ENCODE results near the gene RGS7. TPM values are rescaled to one million over a fixed set of nuclear protein-coding genes. Genes with fewer than 3 reads are reported as not detected.

The RGS7 gene
- total RNA-seq, 1 donor from 2014 or later, result not detected

GRCh38 chr1:241332987-241333386 is 24.0 kb downstream of the RGS7 start:
- Histone ChIP-seq H3K27ac (no peak overlapping the region), H3K4me1 (no peaks in the 10 kb centered on the region), H3K9me3 (no peaks in the 10 kb centered on the region), H3K36me3 (no peaks in the 10 kb centered on the region), H3K27me3 (no peaks in the 10 kb centered on the region), H3K4me3 (no peak overlapping the region)
- TF ChIP-seq CTCF (IDR thresholded peaks at IDR 0.05), result no peak
- TF ChIP-seq POLR2A (IDR thresholded peaks at IDR 0.05), result no peak
- no peak for TF ChIP-seq POLR2AphosphoS5 (IDR thresholded peaks at IDR 0.05; ENCODE audit: insufficient read depth in 1 of 2, low read depth in 1 of 2)
- no peak for DNase-seq (ENCODE audit: extremely low spot score in 2 of 2)
- intact Hi-C loops (cut with DNase I), result no loop called here

- Histone ChIP-seq H3K27ac (no peak overlapping the region), H3K27me3 (no peaks in the 10 kb centered on the region), H3K36me3 (no peaks in the 10 kb centered on the region), H3K4me3 (no peak overlapping the region), H3K4me1 (no peaks in the 10 kb centered on the region), H3K9me3 (no peaks in the 10 kb centered on the region)
- no peak for TF ChIP-seq POLR2AphosphoS5 (IDR thresholded peaks at IDR 0.05; ENCODE audit: insufficient read depth in 1 of 2, low read depth in 1 of 2)
- TF ChIP-seq POLR2A (IDR thresholded peaks at IDR 0.05), result no peak
- TF ChIP-seq CTCF (IDR thresholded peaks at IDR 0.05), result no peak
- DNase-seq (ENCODE audit: extremely low spot score in 2 of 2), result no peak
- intact Hi-C loops (cut with DNase I), result no loop called here
These were observed 25.0 kb downstream of the RGS7 start for GRCh38 chr1:241332037-241332409.

GRCh38 chr1:241331328-241332036 is 25.5 kb downstream of the RGS7 start:
- TF ChIP-seq CTCF (IDR thresholded peaks at IDR 0.05) (no peak), POLR2AphosphoS5 (IDR thresholded peaks at IDR 0.05; ENCODE audit: insufficient read depth in 1 of 2, low read depth in 1 of 2) (no peak), POLR2A (IDR thresholded peaks at IDR 0.05) (no peak)
- no peak overlapping the region for H3K4me3 ChIP-seq
- no peaks in the 10 kb centered on the region for H3K27me3 ChIP-seq
- intact Hi-C loops (cut with DNase I), result no loop called here
- DNase-seq (ENCODE audit: extremely low spot score in 2 of 2), result no peak
- no peaks in the 10 kb centered on the region for H3K4me1 ChIP-seq
- H3K9me3 ChIP-seq, result no peaks in the 10 kb centered on the region
- no peaks in the 10 kb centered on the region for H3K36me3 ChIP-seq
- H3K27ac ChIP-seq, result no peak overlapping the region

- H3K36me3 ChIP-seq, result no peaks in the 10 kb centered on the region
- no peaks in the 10 kb centered on the region for H3K27me3 ChIP-seq
- DNase-seq (ENCODE audit: extremely low spot score in 2 of 2), result no peak
- intact Hi-C loops (cut with DNase I), result no loop called here
- no peaks in the 10 kb centered on the region for H3K4me1 ChIP-seq
- no peak overlapping the region for H3K27ac ChIP-seq
- H3K9me3 ChIP-seq, result no peaks in the 10 kb centered on the region
- no peak overlapping the region for H3K4me3 ChIP-seq
- no peak for TF ChIP-seq CTCF (IDR thresholded peaks at IDR 0.05)
These were observed 26.2 kb downstream of the RGS7 start for GRCh38 chr1:241330619-241331327.

- intact Hi-C loops (cut with DNase I), result no loop called here
- no peaks in the 10 kb centered on the region for H3K36me3 ChIP-seq
- no peak overlapping the region for H3K27ac ChIP-seq
- H3K27me3 ChIP-seq, result no peaks in the 10 kb centered on the region
- H3K4me1 ChIP-seq, result no peaks in the 10 kb centered on the region
- H3K4me3 ChIP-seq, result no peak overlapping the region
- TF ChIP-seq CTCF (IDR thresholded peaks at IDR 0.05) (no peak), POLR2AphosphoS5 (IDR thresholded peaks at IDR 0.05; ENCODE audit: insufficient read depth in 1 of 2, low read depth in 1 of 2) (no peak), POLR2A (IDR thresholded peaks at IDR 0.05) (no peak)
- DNase-seq (ENCODE audit: extremely low spot score in 2 of 2), result no peak
- no peaks in the 10 kb centered on the region for H3K9me3 ChIP-seq
These were observed 31.5 kb downstream of the RGS7 start for GRCh38 chr1:241325456-241325855.

Data from vagina (tissue), 2 donors.